HepG2 (cell line): ENCODE results near the gene ADIPOR2. TPM values are rescaled to one million over a fixed set of nuclear protein-coding genes. Genes with fewer than 3 reads are reported as not detected.
A peak's percentile ranks its signal among the peaks of the same experiment; 100 is the strongest.

ENCODE experiments used
- HIC2 ChIP-seq: sonication (generic); formaldehyde crosslinking; IDR thresholded peaks from 2 replicates; pipeline ENCODE4 v1.9.0; 2022; ENCODE audit warnings: low read depth, missing genetic modification reagents
- MAFG ChIP-seq: sonication (generic); formaldehyde crosslinking; IDR thresholded peaks from 2 replicates; pipeline ENCODE4 v1.5.1; 2020; ENCODE audit warnings: mild to moderate bottlenecking, missing genetic modification reagents
- MLX ChIP-seq: IDR thresholded peaks from 2 replicates; pipeline ENCODE4 v1.6.1; 2016
- MNT ChIP-seq: fragments of 450-650 bp; IDR thresholded peaks from 2 replicates; pipeline ENCODE4 v1.6.1; 2016
- MTERF4 ChIP-seq: sonication (generic); formaldehyde crosslinking; IDR thresholded peaks from 2 replicates; pipeline ENCODE4 v1.8.0; 2023; ENCODE audit warnings: mild to moderate bottlenecking, missing genetic modification reagents
- NAIF1 ChIP-seq: sonication (generic); formaldehyde crosslinking; IDR thresholded peaks from 2 replicates; pipeline ENCODE4 v1.5.0; 2020; ENCODE audit warnings: mild to moderate bottlenecking, missing genetic modification reagents, borderline replicate concordance
- NFE2L2 ChIP-seq: fragments of 150-350 bp; IDR thresholded peaks from 2 replicates; pipeline ENCODE4 v1.6.1; 2014; ENCODE audit warnings: low read length
- NFIB ChIP-seq: sonication (generic); formaldehyde crosslinking; IDR thresholded peaks from 2 replicates; pipeline ENCODE4 v1.9.0; 2021; ENCODE audit warnings: missing genetic modification reagents, mild to moderate bottlenecking, borderline replicate concordance
- NR0B2 ChIP-seq: sonication (generic); formaldehyde crosslinking; IDR thresholded peaks from 2 replicates; pipeline ENCODE4 v1.4.0; 2020; ENCODE audit warnings: mild to moderate bottlenecking, missing genetic modification reagents
- NR2C2 ChIP-seq: sonication (generic); formaldehyde crosslinking; IDR thresholded peaks from 2 replicates; pipeline ENCODE4 v1.4.0; 2020; ENCODE audit warnings: missing genetic modification reagents, mild to moderate bottlenecking, moderate library complexity, borderline replicate concordance
- RFXANK ChIP-seq: IDR thresholded peaks from 2 replicates; pipeline ENCODE4 v1.6.1; 2016
- SMARCC2 ChIP-seq: fragments of 450-650 bp; IDR thresholded peaks from 2 replicates; pipeline ENCODE4 v1.6.1; 2017; ENCODE audit warnings: antibody characterized with exemption, mild to moderate bottlenecking
- STAG1 ChIP-seq: sonication (generic); formaldehyde crosslinking; IDR thresholded peaks from 2 replicates; pipeline ENCODE4 v1.4.0; 2020; ENCODE audit warnings: missing genetic modification reagents
- TARDBP ChIP-seq: sonication (generic); formaldehyde crosslinking; IDR thresholded peaks from 2 replicates; pipeline ENCODE4 v1.8.0; 2022; ENCODE audit warnings: mild to moderate bottlenecking, missing genetic modification reagents
- ZBTB43 ChIP-seq: sonication (generic); formaldehyde crosslinking; conservative IDR thresholded peaks from 2 replicates; pipeline ENCODE4 v1.4.0; 2020; ENCODE audit warnings: missing genetic modification reagents
- ZMAT3 ChIP-seq: sonication (generic); formaldehyde crosslinking; conservative IDR thresholded peaks from 2 replicates; pipeline ENCODE4 v1.7.0; 2021; ENCODE audit warnings: missing genetic modification reagents
- ZMYM4 ChIP-seq: sonication (generic); formaldehyde crosslinking; IDR thresholded peaks from 2 replicates; pipeline ENCODE4 v1.8.1; 2023; ENCODE audit warnings: mild to moderate bottlenecking, missing genetic modification reagents
- ZNF124 ChIP-seq: sonication (generic); formaldehyde crosslinking; IDR thresholded peaks from 2 replicates; pipeline ENCODE4 v1.4.0; 2020; ENCODE audit warnings: missing genetic modification reagents
- ZNF160 ChIP-seq: sonication (generic); formaldehyde crosslinking; IDR thresholded peaks from 2 replicates; pipeline ENCODE4 v1.8.0; 2022; ENCODE audit warnings: mild to moderate bottlenecking, inconsistent platforms, missing genetic modification reagents
- ZNF333 ChIP-seq: sonication (generic); formaldehyde crosslinking; IDR thresholded peaks from 2 replicates; pipeline ENCODE4 v1.4.0; 2020; ENCODE audit warnings: mild to moderate bottlenecking, missing genetic modification reagents, borderline replicate concordance
- ZNF572 ChIP-seq: sonication (generic); formaldehyde crosslinking; IDR thresholded peaks from 2 replicates; pipeline ENCODE4 v1.5.1; 2020; ENCODE audit warnings: mild to moderate bottlenecking, missing genetic modification reagents
- ZNF724P ChIP-seq: sonication (generic); formaldehyde crosslinking; IDR thresholded peaks from 2 replicates; pipeline ENCODE4 v1.8.0; 2022; ENCODE audit warnings: missing genetic modification reagents, borderline replicate concordance
- ZNF772 ChIP-seq: sonication (generic); formaldehyde crosslinking; IDR thresholded peaks from 2 replicates; pipeline ENCODE4 v1.5.0; 2020; ENCODE audit warnings: mild to moderate bottlenecking, missing genetic modification reagents
- ZNF773 ChIP-seq: sonication (generic); formaldehyde crosslinking; IDR thresholded peaks from 2 replicates; pipeline ENCODE4 v1.4.0; 2020; ENCODE audit warnings: missing genetic modification reagents, borderline replicate concordance
- ZZZ3 ChIP-seq: sonication (generic); formaldehyde crosslinking; IDR thresholded peaks from 2 replicates; pipeline ENCODE4 v1.4.0; 2020; ENCODE audit warnings: missing genetic modification reagents, mild to moderate bottlenecking, borderline replicate concordance
- polyA plus RNA-seq, 8 experiments: library from polyadenylated mRNA; depleted of rRNA in 3 of 8; stranded (reverse) in 7 of 8; unstranded in 1 of 8; fragments of >200 nt; fragmentation: Illumina TruSeq in 4 of 8; extraction: Trizol in 4 of 8; gene quantifications; 2 replicates each; pipeline versions ENCODE4 v1.2.1 to v1.2.3, GENCODE V29; 2011 to 2016; ENCODE audit warnings: low read depth in 4 of 8, missing spikeins in 1 of 8, mixed read lengths in 1 of 8; ENCODE audit not compliant: insufficient read depth in 1 of 8
- total RNA-seq, 5 experiments: library from RNA; depleted of rRNA; stranded (reverse); fragments of >200 nt; fragmentation: Illumina TruSeq; extraction: Trizol; gene quantifications; 2 replicates each; pipeline ENCODE4 v1.2.3, GENCODE V29; 2016; ENCODE audit warnings: low read depth in 1 of 5

The ADIPOR2 gene
- total and polyA plus RNA-seq, 2 of the 13 experiments (the other 11 are each of a cell fraction or from before 2014, with no cell fraction given), result 35.2 to 52.2 TPM

GRCh38 chr12:1668833-1669543, 21.9 kb upstream of the ADIPOR2 start (continued):
- TF ChIP-seq RFXANK, result no peak
- TF ChIP-seq ZNF333 (CRISPR knock-in tag), result no peak
- TF ChIP-seq ZMYM4 (CRISPR knock-in tag), result no peak
- TF ChIP-seq ZNF724P (CRISPR knock-in tag), result no peak
- no peak for TF ChIP-seq ZNF572 (CRISPR knock-in tag)
- TF ChIP-seq NFIB (CRISPR knock-in tag), result no peak
- TF ChIP-seq MLX (CRISPR knock-in tag), result peak; percentile 30; the same call in 1 of the 2 replicates
- no peak for TF ChIP-seq ZBTB43 (CRISPR knock-in tag)
- TF ChIP-seq HIC2 (CRISPR knock-in tag), result peak; percentile 80; the same call in 1 of the 2 replicates
- TF ChIP-seq STAG1 (CRISPR knock-in tag), result no peak
- TF ChIP-seq ZZZ3 (CRISPR knock-in tag), result no peak
- no peak for TF ChIP-seq NR0B2 (CRISPR knock-in tag)
- TF ChIP-seq NFE2L2, result no peak
- TF ChIP-seq TARDBP (CRISPR knock-in tag), result peak; percentile 74; the same call in 1 of the 2 replicates
- no peak for TF ChIP-seq ZNF124
- no peak for TF ChIP-seq ZNF772
- TF ChIP-seq MTERF4 (CRISPR knock-in tag), result no peak
- TF ChIP-seq SMARCC2, result no peak
- TF ChIP-seq ZNF160, result no peak
- TF ChIP-seq MNT, result no peak
- TF ChIP-seq NR2C2 (CRISPR knock-in tag), result peak; percentile 62
- TF ChIP-seq ZNF773 (CRISPR knock-in tag), result no peak
- peak; percentile 79; the same call in 1 of the 2 replicates for TF ChIP-seq NAIF1 (CRISPR knock-in tag)
- TF ChIP-seq MAFG, result no peak
- 0 out of 2 replicates have a peak, but pooled peaks have one; percentile 44 for TF ChIP-seq ZMAT3 (CRISPR knock-in tag)
